Measurements from ENCODE around the gene ITGA8.

DNA sequence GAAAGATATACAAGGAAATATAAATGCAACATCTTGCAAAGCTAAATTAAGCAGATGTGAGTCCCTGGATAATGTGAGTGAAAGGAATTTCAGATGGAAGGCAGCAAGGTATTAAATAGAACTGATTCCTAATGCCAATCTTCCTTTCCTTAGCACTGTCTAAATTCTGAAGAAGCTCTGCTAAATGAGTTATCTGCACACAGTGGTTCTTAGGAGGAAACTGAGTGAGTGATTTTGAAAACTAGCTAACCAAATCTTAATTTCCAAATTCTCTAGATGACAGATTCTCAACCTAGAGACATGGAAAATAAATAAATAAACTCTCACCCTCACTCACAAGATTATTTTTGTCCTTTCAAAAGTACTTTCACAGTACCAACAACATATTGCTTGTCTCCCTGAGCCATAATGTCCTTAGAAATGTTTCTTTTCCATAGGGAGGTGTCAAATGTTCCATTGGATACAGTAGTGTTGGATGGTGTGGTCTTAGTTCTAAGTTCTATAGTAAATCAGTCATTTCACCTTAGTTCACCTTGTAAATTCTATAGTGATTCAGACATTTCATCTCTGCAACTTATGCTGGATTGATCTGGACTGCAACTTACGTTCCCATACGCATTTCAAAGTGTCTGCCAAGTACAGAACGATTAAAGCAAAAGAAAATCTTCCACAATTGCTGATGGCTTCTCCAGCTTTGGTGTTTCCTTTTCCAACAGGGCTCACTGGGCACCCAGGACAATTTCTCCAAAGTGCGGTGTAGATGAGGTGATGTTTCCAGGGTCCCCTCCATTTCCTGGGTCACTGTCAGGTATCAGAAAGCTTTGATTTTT, 203.3 kb downstream of the ITGA8 start:
- TF ChIP-seq, protein P1, sequence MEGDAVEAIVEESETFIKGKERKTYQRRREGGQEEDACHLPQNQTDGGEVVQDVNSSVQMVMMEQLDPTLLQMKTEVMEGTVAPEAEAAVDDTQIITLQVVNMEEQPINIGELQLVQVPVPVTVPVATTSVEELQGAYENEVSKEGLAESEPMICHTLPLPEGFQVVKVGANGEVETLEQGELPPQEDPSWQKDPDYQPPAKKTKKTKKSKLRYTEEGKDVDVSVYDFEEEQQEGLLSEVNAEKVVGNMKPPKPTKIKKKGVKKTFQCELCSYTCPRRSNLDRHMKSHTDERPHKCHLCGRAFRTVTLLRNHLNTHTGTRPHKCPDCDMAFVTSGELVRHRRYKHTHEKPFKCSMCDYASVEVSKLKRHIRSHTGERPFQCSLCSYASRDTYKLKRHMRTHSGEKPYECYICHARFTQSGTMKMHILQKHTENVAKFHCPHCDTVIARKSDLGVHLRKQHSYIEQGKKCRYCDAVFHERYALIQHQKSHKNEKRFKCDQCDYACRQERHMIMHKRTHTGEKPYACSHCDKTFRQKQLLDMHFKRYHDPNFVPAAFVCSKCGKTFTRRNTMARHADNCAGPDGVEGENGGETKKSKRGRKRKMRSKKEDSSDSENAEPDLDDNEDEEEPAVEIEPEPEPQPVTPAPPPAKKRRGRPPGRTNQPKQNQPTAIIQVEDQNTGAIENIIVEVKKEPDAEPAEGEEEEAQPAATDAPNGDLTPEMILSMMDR (IDR thresholded peaks at IDR 0.05 in 2 of 3, conservative IDR thresholded peaks at IDR 0.05 in 1 of 3; ENCODE audit: insufficient read depth in 2 of 3, low read depth in 1 of 3, low read length in 3 of 3): no peak
- no peak for TF ChIP-seq ZNF707 (CRISPR knock-in tag; conservative IDR thresholded peaks at IDR 0.05)
- TF ChIP-seq BRCA1 (IDR thresholded peaks at IDR 0.05): no peak
- TF ChIP-seq BRCA1 (CRISPR knock-in tag; IDR thresholded peaks at IDR 0.05): no peak
- no peak for TF ChIP-seq CREB1 (IDR thresholded peaks at IDR 0.05)
- no peak for TF ChIP-seq CREB1 (CRISPR knock-in tag; IDR thresholded peaks at IDR 0.05)
- no peak for TF ChIP-seq NRF1 (conservative IDR thresholded peaks at IDR 0.05 in 1 of 2, IDR thresholded peaks at IDR 0.05 in 1 of 2)
- no peak for TF ChIP-seq BDP1 (IDR thresholded peaks at IDR 0.05; ENCODE audit: insufficient read depth, insufficient read length)
- no peak for TF ChIP-seq POLR2AphosphoS5 (IDR thresholded peaks at IDR 0.05; ENCODE audit: control insufficient read depth, insufficient read depth, low read depth, low read length)
- TF ChIP-seq ILK (tag; IDR thresholded peaks at IDR 0.05; ENCODE audit: borderline replicate concordance, low read depth): no peak
- no peak for TF ChIP-seq PCBP2 (IDR thresholded peaks at IDR 0.05; ENCODE audit: low read depth, low read length, poor library complexity, severe bottlenecking)
- TF ChIP-seq SETDB1 (IDR thresholded peaks at IDR 0.05; ENCODE audit: low read length): no peak
- TF ChIP-seq, protein P2, sequence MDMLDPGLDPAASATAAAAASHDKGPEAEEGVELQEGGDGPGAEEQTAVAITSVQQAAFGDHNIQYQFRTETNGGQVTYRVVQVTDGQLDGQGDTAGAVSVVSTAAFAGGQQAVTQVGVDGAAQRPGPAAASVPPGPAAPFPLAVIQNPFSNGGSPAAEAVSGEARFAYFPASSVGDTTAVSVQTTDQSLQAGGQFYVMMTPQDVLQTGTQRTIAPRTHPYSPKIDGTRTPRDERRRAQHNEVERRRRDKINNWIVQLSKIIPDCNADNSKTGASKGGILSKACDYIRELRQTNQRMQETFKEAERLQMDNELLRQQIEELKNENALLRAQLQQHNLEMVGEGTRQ (CRISPR knock-in tag; IDR thresholded peaks at IDR 0.05): no peak
- TF ChIP-seq ZFX (CRISPR knock-in tag; IDR thresholded peaks at IDR 0.05): no peak
